Lower lobe of right lung (tissue), 2 donors: ENCODE results near the gene MED29. TPM values are rescaled to one million over a fixed set of nuclear protein-coding genes. Genes with fewer than 3 reads are reported as not detected.

Experiments
- ATAC-seq, 2 donors: fragments of 200-7000 bp; cut with Tn5 transposase; one replicate each; pipeline ENCODE4 v1.9.1; 2020 to 2022; ENCODE audit warnings: mild to moderate bottlenecking in 2 of 2, moderate library complexity in 2 of 2
- DNase-seq: peaks from one replicate; pipeline ENCODE4 v3.0.0-alpha.2; 2020
- H3K27ac ChIP-seq: fragments of 200-600 bp; one replicate; pipeline ENCODE4 v1.8.0; 2022
- H3K27me3 ChIP-seq: fragments of 200-600 bp; one replicate; pipeline ENCODE4 v1.8.0; 2022; ENCODE audit warnings: low read depth
- H3K36me3 ChIP-seq: fragments of 200-600 bp; one replicate; pipeline ENCODE4 v1.8.0; 2022; ENCODE audit warnings: mild to moderate bottlenecking
- H3K4me1 ChIP-seq: fragments of 200-600 bp; one replicate; pipeline ENCODE4 v1.8.0; 2022
- H3K4me3 ChIP-seq: fragments of 200-600 bp; one replicate; pipeline ENCODE4 v1.8.0; 2022; ENCODE audit warnings: mild to moderate bottlenecking
- H3K9me3 ChIP-seq: fragments of 200-600 bp; one replicate; pipeline ENCODE4 v1.8.0; 2022
- CTCF ChIP-seq: fragments of 200-600 bp; IDR thresholded peaks from one replicate; pipeline ENCODE4 v1.8.0; 2022; ENCODE audit warnings: antibody characterized with exemption, mild to moderate bottlenecking
- intact Hi-C: fragments of 100-400 bp; cut with DNase I; formaldehyde crosslinking; loops from one replicate; pipeline ENCODE4 v1.11.0; 2022
- total RNA-seq: library from RNA; stranded (reverse); fragmentation: NEBNext Ultra II Directional; extraction: Animal tissue kit (Norgen Biotek cat#: 25700); gene quantifications from one replicate; pipeline ENCODE4 v1.2.1, GENCODE V29; 2021
- donor health status: DM: no; HTN: yes; CAD: no; lungs with severe emphysema.

The MED29 gene
- total RNA-seq, 1 donor from 2014 or later = 33.1 TPM

DNA sequence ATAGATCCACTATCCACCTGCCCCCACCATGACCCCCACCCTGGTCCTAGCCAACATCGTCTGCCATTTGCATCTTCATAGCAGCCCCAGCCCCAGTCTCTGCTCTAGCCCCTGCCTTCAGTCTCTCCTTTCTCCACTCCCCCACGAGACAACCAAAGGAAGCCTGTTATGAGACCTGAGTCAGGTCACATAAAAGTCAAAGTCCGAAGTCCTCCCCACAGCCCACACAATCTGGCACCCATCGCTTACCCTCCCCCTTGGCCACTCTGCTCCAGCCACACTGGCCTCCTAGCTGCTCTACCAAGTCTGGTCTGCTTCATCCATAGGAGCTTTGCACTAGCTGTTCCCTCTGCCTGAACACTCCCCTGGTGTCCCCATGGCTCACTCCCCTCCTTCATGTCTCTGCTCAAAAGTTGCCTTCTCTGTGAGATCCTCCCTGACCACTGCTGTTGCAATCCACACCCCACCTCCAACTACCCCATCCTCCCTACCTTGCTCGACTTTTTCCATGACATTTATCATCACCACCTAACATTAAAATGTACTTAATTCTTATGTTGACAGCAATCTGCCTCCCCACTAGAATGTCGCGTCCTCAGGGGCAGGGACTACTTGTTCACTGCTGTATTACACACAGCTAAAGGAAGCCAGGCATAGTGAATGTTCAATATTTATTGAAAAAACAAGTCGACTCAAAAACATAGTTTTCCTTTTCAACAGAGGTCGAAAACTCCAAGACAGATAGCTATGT is 20.1 kb downstream of the MED29 start:
- ATAC-seq = peak in 1 of 2 donors; percentile 1
- Histone ChIP-seq H3K27ac (peak overlapping the region; percentile 100), H3K27me3 (no peaks in the 10 kb centered on the region), H3K4me1 (peaks cover 31% of the 10 kb centered on the region), H3K36me3 (peaks cover 16% of the 10 kb centered on the region), H3K9me3 (no peaks in the 10 kb centered on the region), H3K4me3 (peak overlapping the region; percentile 97)
- intact Hi-C loops = no loop called here
- no peak for DNase-seq
- TF ChIP-seq CTCF = no peak

GRCh38 chr19:39411832-39412099 is 20.6 kb downstream of the MED29 start:
- no peaks in the 10 kb centered on the region for H3K27me3 ChIP-seq
- H3K27ac ChIP-seq = peak overlapping the region; percentile 100
- intact Hi-C loops = no loop called here
- DNase-seq = peak; percentile 94
- no peaks in the 10 kb centered on the region for H3K9me3 ChIP-seq
- TF ChIP-seq CTCF = peak; percentile 94
- H3K4me1 ChIP-seq = peaks cover 31% of the 10 kb centered on the region
- peak overlapping the region; percentile 97 for H3K4me3 ChIP-seq
- H3K36me3 ChIP-seq = peaks cover 16% of the 10 kb centered on the region
- peak; percentile 25 to 40 for ATAC-seq

DNA sequence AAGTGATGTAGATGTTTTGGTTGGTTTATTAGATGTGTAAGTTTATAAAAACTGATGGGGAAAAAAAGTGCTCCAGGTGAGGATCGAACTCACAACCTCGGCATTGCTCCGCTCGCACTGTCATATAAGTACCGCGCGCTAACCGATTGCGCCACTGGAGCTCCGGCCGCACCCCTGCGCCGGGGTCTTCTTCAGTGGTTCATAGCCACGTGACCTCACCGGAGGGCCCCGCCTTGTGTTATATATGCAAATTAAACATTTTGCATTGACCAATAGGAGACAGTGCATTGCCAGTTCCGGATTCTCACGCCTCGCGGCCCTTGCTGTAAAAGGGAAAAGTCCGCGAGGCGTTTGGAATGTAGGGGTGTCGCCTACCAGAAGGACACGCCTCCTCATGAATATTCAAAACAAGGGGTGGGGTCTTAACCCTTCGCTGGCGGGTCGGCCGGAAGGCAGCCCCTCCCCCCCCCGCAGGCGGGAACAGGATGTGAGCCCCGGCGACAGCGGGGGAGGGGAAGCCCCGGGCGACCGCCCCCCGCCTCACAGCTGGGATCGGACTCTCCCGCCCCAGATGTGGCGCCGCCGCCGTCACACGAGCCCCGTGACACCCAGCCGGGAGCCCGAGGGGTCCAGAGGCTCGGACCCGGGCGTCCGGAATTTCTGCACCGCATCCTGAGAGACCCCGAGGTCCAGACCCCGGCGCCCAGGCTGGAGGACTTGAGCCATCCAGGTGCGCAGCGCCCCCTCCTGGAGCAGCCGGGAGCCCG is 21.1 kb downstream of the MED29 start, which contains the start of gene PLEKHG2:
TSS of gene PLEKHG2 (plus strand) at position 570 of the 767 bp plus-strand sequence. CDS start 1,418 bp downstream, outside the sequence.
- ATAC-seq = peak; percentile 37 to 66
- peak; percentile 83 for TF ChIP-seq CTCF
- Histone ChIP-seq H3K9me3 (no peaks in the 10 kb centered on the region), H3K27ac (peak within 1 kb of the TSS; percentile 100), H3K4me1 (peaks cover 31% of the 10 kb centered on the region), H3K36me3 (peaks cover 16% of the 10 kb centered on the region), H3K27me3 (no peaks in the 10 kb centered on the region), H3K4me3 (peak within 1 kb of the TSS; percentile 97)
- peak; percentile 97 for DNase-seq
- intact Hi-C loops = no loop called here

DNA sequence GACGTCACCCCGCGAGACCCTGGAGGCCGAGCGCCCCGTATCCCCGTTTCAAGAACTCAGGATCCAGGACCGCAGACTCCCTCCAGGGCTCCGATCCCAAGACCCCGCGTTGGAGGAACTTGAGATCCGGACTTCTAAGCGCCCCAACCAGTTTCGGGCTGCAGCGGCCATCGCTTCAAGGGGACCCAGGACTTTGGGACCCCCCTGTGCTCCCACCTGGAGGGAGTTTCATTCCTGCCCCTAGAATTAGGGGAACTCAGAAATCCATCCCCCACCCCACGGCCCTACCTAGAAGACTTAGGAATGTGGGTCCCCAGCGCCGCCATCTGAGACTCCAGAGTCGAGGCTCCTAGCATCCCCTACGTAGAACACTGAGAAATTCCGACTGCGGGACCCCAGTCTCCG is 21.7 kb downstream of the MED29 start:
- TF ChIP-seq CTCF = peak; percentile 4
- Histone ChIP-seq H3K36me3 (peaks cover 15% of the 10 kb centered on the region), H3K4me1 (peaks cover 31% of the 10 kb centered on the region), H3K4me3 (peak overlapping the region; percentile 97), H3K27ac (peak overlapping the region; percentile 100), H3K9me3 (no peaks in the 10 kb centered on the region), H3K27me3 (no peaks in the 10 kb centered on the region)
- DNase-seq = no peak
- ATAC-seq = no peak
- intact Hi-C loops = no loop called here

GRCh38 chr19:39413272-39413910 is 22.2 kb downstream of the MED29 start:
- Histone ChIP-seq H3K36me3 (peaks cover 15% of the 10 kb centered on the region), H3K4me3 (peak overlapping the region; percentile 97), H3K9me3 (no peaks in the 10 kb centered on the region), H3K4me1 (peaks cover 31% of the 10 kb centered on the region), H3K27me3 (no peaks in the 10 kb centered on the region), H3K27ac (peak overlapping the region; percentile 100)
- no peak for TF ChIP-seq CTCF
- ATAC-seq = peak in 1 of 2 donors; percentile 1
- intact Hi-C loops = no loop called here
- peak; percentile 69 for DNase-seq
